H1 (cell line): ENCODE measurements around the gene UCP1. TPM values are rescaled to one million over a fixed set of nuclear protein-coding genes. Genes with fewer than 3 reads are reported as not detected.

Source experiments
- EP300 ChIP-seq, 2 experiments: IDR thresholded peaks; 1 replicate in 1 of 2; 2 replicates in 1 of 2; pipeline ENCODE4 v1.6.1; 2011 to 2012; ENCODE audit warnings: low read depth in 2 of 2, low read length in 2 of 2, mild to moderate bottlenecking in 2 of 2, borderline replicate concordance in 1 of 2, inconsistent platforms in 1 of 2, moderate library complexity in 1 of 2
- FOSL1 ChIP-seq: IDR thresholded peaks from 2 replicates; pipeline ENCODE4 v1.6.1; 2011; ENCODE audit warnings: mild to moderate bottlenecking, low read depth, low read length, moderate library complexity; ENCODE audit not compliant: insufficient read depth
- RAD21 ChIP-seq, 2 experiments: IDR thresholded peaks in 1 of 2; conservative IDR thresholded peaks in 1 of 2; 2 replicates each; pipeline ENCODE4 v1.6.1; 2011; ENCODE audit warnings: low read depth in 2 of 2, low read length in 2 of 2, improper control_type of control experiment in 1 of 2, inconsistent platforms in 1 of 2, mild to moderate bottlenecking in 1 of 2, moderate library complexity in 1 of 2
- TBP ChIP-seq: IDR thresholded peaks from 2 replicates; pipeline ENCODE4 v1.6.1; 2011; ENCODE audit warnings: low read depth, low read length, improper control_type of control experiment
- TEAD4 ChIP-seq: IDR thresholded peaks from 2 replicates; pipeline ENCODE4 v1.6.1; 2012; ENCODE audit warnings: low read depth, low read length, inconsistent platforms, mixed read lengths
- polyA plus RNA-seq, 7 experiments: library from polyadenylated mRNA; depleted of rRNA in 3 of 7; stranded (reverse) in 5 of 7; unstranded in 2 of 7; fragments of >200 nt in 5 of 7; fragments of 200-250 nt in 2 of 7; gene quantifications; 1 replicate in 5 of 7; 2 replicates in 1 of 7; 4 replicates in 1 of 7; pipeline versions ENCODE4 v1.2.1 to v1.2.3, GENCODE V29; 2011 to 2013; ENCODE audit warnings: missing spikeins in 2 of 7, mixed read lengths in 2 of 7
- total RNA-seq: library from RNA; stranded (reverse); fragmentation: NEBNext Ultra II Directional; extraction: Animal tissue kit (Norgen Biotek cat#: 25700); gene quantifications from 2 replicates; pipeline ENCODE4 v1.2.1, GENCODE V29; 2021

Gene UCP1
- total and polyA plus RNA-seq, 2 of the 8 experiments (the other 6 are each of a cell fraction or from before 2014, with no cell fraction given): 0.20 to 0.44 TPM

DNA sequence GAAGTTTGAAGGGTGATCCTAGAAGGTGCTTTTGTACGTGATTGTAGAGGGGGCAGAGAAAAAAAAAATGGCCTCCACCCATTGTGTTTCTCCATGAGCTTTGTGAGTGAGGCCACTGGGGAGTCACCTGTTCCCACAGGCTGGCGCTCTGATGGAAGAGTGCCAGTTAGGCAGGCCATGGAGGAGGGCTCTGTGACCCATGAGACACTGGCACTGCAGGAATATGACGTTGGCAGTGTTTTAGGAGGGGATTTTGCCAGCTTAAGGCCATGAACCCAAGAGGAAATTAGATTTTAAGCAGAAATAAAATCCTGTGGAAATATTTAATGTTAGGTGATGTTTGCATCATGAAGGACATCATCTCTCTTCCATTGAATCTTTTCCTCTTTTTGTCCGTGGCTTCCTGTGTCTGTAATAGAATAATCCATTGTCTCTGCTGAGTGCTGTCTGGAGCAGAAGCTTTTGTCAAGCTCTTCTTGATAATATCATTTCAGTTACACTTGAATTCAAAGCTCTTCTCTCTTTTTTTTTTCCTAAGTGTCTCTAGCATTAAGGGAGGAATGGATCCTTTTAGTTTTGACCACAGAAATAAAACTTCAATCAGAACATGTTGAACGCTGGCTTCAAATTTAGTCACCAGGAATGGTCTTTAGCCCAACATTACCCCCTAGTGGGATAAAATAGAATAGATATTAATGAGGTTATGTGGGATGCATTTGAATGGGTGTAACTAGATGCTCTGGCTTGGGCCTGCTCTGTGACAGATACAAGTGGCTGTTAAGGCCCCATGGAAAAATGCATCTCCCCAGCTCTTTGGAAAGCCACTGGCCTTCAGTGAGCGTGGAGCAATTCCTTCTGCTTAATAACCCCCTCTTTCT is 41.0 kb upstream of the UCP1 start (continued):
- TF ChIP-seq FOSL1 (no peak), EP300 (IDR thresholded peaks at IDR 0.05; ENCODE audit: borderline replicate concordance in 1 of 2, low read depth in 2 of 2, low read length in 2 of 2) (no peak), RAD21 (IDR thresholded peaks at IDR 0.05 in 1 of 2, conservative IDR thresholded peaks at IDR 0.05 in 1 of 2; ENCODE audit: low read depth in 2 of 2, low read length in 2 of 2) (peak; percentile 47 to 48), TBP (no peak), TEAD4 (no peak)
